ENCODE results near the gene MYH10.

The MYH10 gene

GRCh38 chr17:8477171-8477570 lies 153.4 kb downstream of the MYH10 start:
- H3K4me3 ChIP-seq (ENCODE audit: low read depth, low read length) = no peak overlapping the region

- no peak overlapping the region for H3K4me3 ChIP-seq (ENCODE audit: low read depth, low read length)
These were observed 153.8 kb downstream of the MYH10 start for GRCh38 chr17:8476741-8477140.

- no peak overlapping the region for H3K4me3 ChIP-seq (ENCODE audit: low read depth, low read length)
These were observed 154.7 kb downstream of the MYH10 start for GRCh38 chr17:8475781-8476180.

GRCh38 chr17:8475227-8475626 lies 155.3 kb downstream of the MYH10 start:
- H3K4me3 ChIP-seq (ENCODE audit: low read depth, low read length) = no peak overlapping the region

GRCh38 chr17:8474826-8475225 lies 155.7 kb downstream of the MYH10 start:
- H3K4me3 ChIP-seq (ENCODE audit: low read depth, low read length) = no peak overlapping the region

GRCh38 chr17:8473451-8474192 lies 156.9 kb downstream of the MYH10 start:
- no peak overlapping the region for H3K4me3 ChIP-seq (ENCODE audit: low read depth, low read length)

- no peak overlapping the region for H3K4me3 ChIP-seq (ENCODE audit: low read depth, low read length)
These were observed 157.9 kb downstream of the MYH10 start for GRCh38 chr17:8472663-8473062.

- H3K4me3 ChIP-seq (ENCODE audit: low read depth, low read length) = no peak overlapping the region
These were observed 160.0 kb downstream of the MYH10 start for GRCh38 chr17:8470447-8471047.

GRCh38 chr17:8469964-8470363 lies 160.6 kb downstream of the MYH10 start:
- no peak overlapping the region for H3K4me3 ChIP-seq (ENCODE audit: low read depth, low read length)

GRCh38 chr17:8468980-8469379 lies 161.5 kb downstream of the MYH10 start:
- H3K4me3 ChIP-seq (ENCODE audit: low read depth, low read length) = no peak overlapping the region

- no peak overlapping the region for H3K4me3 ChIP-seq (ENCODE audit: low read depth, low read length)
These were observed 162.4 kb downstream of the MYH10 start for GRCh38 chr17:8468127-8468526.

- H3K4me3 ChIP-seq (ENCODE audit: low read depth, low read length) = no peak overlapping the region
These were observed 163.0 kb downstream of the MYH10 start for GRCh38 chr17:8467527-8467926.

GRCh38 chr17:8466873-8467272 lies 163.7 kb downstream of the MYH10 start:
- H3K4me3 ChIP-seq (ENCODE audit: low read depth, low read length) = no peak overlapping the region

- no peak overlapping the region for H3K4me3 ChIP-seq (ENCODE audit: low read depth, low read length)
These were observed 164.1 kb downstream of the MYH10 start for GRCh38 chr17:8466456-8466855.

GRCh38 chr17:8465759-8466158 lies 164.8 kb downstream of the MYH10 start:
- no peak overlapping the region for H3K4me3 ChIP-seq (ENCODE audit: low read depth, low read length)

GRCh38 chr17:8465356-8465755 lies 165.2 kb downstream of the MYH10 start:
- no peak overlapping the region for H3K4me3 ChIP-seq (ENCODE audit: low read depth, low read length)

GRCh38 chr17:8464941-8465340 lies 165.6 kb downstream of the MYH10 start:
- H3K4me3 ChIP-seq (ENCODE audit: low read depth, low read length) = no peak overlapping the region

- H3K4me3 ChIP-seq (ENCODE audit: low read depth, low read length) = no peak overlapping the region
These were observed 167.4 kb downstream of the MYH10 start for GRCh38 chr17:8463099-8463498.

- no peak overlapping the region for H3K4me3 ChIP-seq (ENCODE audit: low read depth, low read length)
These were observed 168.0 kb downstream of the MYH10 start for GRCh38 chr17:8462564-8462963.

GRCh38 chr17:8459831-8460230 lies 170.7 kb downstream of the MYH10 start:
- H3K4me3 ChIP-seq (ENCODE audit: low read depth, low read length) = no peak overlapping the region

GRCh38 chr17:8459107-8459506 lies 171.4 kb downstream of the MYH10 start:
- no peak overlapping the region for H3K4me3 ChIP-seq (ENCODE audit: low read depth, low read length)

GRCh38 chr17:8458128-8458527 lies 172.4 kb downstream of the MYH10 start:
- H3K4me3 ChIP-seq (ENCODE audit: low read depth, low read length) = no peak overlapping the region
